HEK293 (cell line): ENCODE results near the gene SEMA4D.
"Not testable (repeated sequence)": the region's sequence is repeated elsewhere in the genome, so short reads cannot be mapped to it uniquely, and the experiment has no call there.

ENCODE experiments used
- CTCF ChIA-PET: fragments of 350-600 bp; formaldehyde crosslinking; extraction: SDS; loops from one replicate; lab custom pipeline; 2021; ENCODE audit warnings: antibody characterized with exemption; lab: Yijun Ruan, JAX
- POLR2A ChIA-PET: fragments of 300-600 bp; formaldehyde crosslinking; extraction: SDS; loops from one replicate; lab custom pipeline; 2020; ENCODE audit warnings: antibody characterized with exemption, inconsistent platforms; lab: Yijun Ruan, JAX
- H3K27ac ChIP-seq: fragments of 200-500 bp; sonication (Bioruptor generic); 2 replicates; pipeline ENCODE4 v1.5.1; 2014; ENCODE audit warnings: low read depth, low read length, control low read depth, inconsistent platforms; ENCODE audit errors: extremely low read depth
- H3K36me3 ChIP-seq, 2 experiments: fragments of 200-500 bp in 1 of 2; sonication (Bioruptor generic) in 1 of 2; 1 replicate in 1 of 2; 2 replicates in 1 of 2; pipeline ENCODE4 v1.5.1; 2014 to 2017; ENCODE audit warnings: inconsistent platforms in 2 of 2, low read length in 2 of 2; ENCODE audit not compliant: control insufficient read depth in 2 of 2, insufficient read depth in 1 of 2
- H3K4me1 ChIP-seq: fragments of 200-500 bp; sonication (Bioruptor generic); 2 replicates; pipeline ENCODE4 v1.5.1; 2014; ENCODE audit warnings: mild to moderate bottlenecking, low read length, inconsistent platforms; ENCODE audit not compliant: control insufficient read depth, insufficient read depth
- H3K4me3 ChIP-seq: 2 replicates; pipeline ENCODE4 v1.5.1; 2011; ENCODE audit warnings: low read depth, mild to moderate bottlenecking, control low read depth, low read length, moderate library complexity
- H3K9me3 ChIP-seq: fragments of 200-500 bp; sonication (Bioruptor generic); 2 replicates; pipeline ENCODE4 v1.5.1; 2014; ENCODE audit warnings: low read depth, low read length, inconsistent platforms; ENCODE audit not compliant: control insufficient read depth, insufficient read depth
- GLI4 ChIP-seq: fragments of 450-650 bp; formaldehyde crosslinking; IDR thresholded peaks from 2 replicates; pipeline ENCODE4 v1.5.1; 2016; ENCODE audit warnings: missing biosample characterization, missing genetic modification characterization
- HOXA7 ChIP-seq: sonication (generic); formaldehyde crosslinking; IDR thresholded peaks from 2 replicates; pipeline ENCODE4 v1.8.1; 2022; ENCODE audit warnings: missing genetic modification reagents, borderline replicate concordance
- KLF1 ChIP-seq: fragments of 450-650 bp; formaldehyde crosslinking; IDR thresholded peaks from 2 replicates; pipeline ENCODE4 v1.5.1; 2016; ENCODE audit warnings: missing biosample characterization, missing genetic modification characterization
- KLF8 ChIP-seq: fragments of 450-650 bp; formaldehyde crosslinking; IDR thresholded peaks from 2 replicates; pipeline ENCODE4 v1.5.1; 2016; ENCODE audit warnings: missing biosample characterization, missing genetic modification characterization
- KLF9 ChIP-seq: fragments of 450-650 bp; formaldehyde crosslinking; IDR thresholded peaks from 2 replicates; pipeline ENCODE4 v1.5.1; 2016; ENCODE audit warnings: missing biosample characterization, missing genetic modification characterization, low read depth
- YY2 ChIP-seq: fragments of 450-650 bp; formaldehyde crosslinking; IDR thresholded peaks from 2 replicates; pipeline ENCODE4 v1.5.1; 2016; ENCODE audit warnings: missing biosample characterization, missing genetic modification characterization
- ZBTB26 ChIP-seq: fragments of 450-650 bp; formaldehyde crosslinking; optimal IDR thresholded peaks from 2 replicates; pipeline ENCODE3; 2016; ENCODE audit warnings: missing biosample characterization, mild to moderate bottlenecking, missing genetic modification characterization
- ZNF132 ChIP-seq: fragments of 450-650 bp; formaldehyde crosslinking; IDR thresholded peaks from 2 replicates; pipeline ENCODE4 v1.5.1; 2017; ENCODE audit warnings: missing biosample characterization, missing genetic modification characterization, borderline replicate concordance
- ZNF148 ChIP-seq: fragments of 450-650 bp; formaldehyde crosslinking; IDR thresholded peaks from 2 replicates; pipeline ENCODE4 v1.5.0; 2017; ENCODE audit warnings: missing biosample characterization, missing genetic modification characterization, borderline replicate concordance
- ZNF16 ChIP-seq: fragments of 450-650 bp; formaldehyde crosslinking; IDR thresholded peaks from 2 replicates; pipeline ENCODE4 v1.5.1; 2016; ENCODE audit warnings: low read depth, missing biosample characterization, missing genetic modification characterization
- ZNF19 ChIP-seq: fragments of 450-650 bp; formaldehyde crosslinking; IDR thresholded peaks from 2 replicates; pipeline ENCODE4; 2016; ENCODE audit warnings: missing biosample characterization, missing genetic modification characterization, low read depth
- ZNF202 ChIP-seq: fragments of 450-650 bp; formaldehyde crosslinking; IDR thresholded peaks from 2 replicates; pipeline ENCODE4 v1.5.1; 2016; ENCODE audit warnings: missing biosample characterization, missing genetic modification characterization, borderline replicate concordance
- ZNF223 ChIP-seq: fragments of 450-650 bp; formaldehyde crosslinking; IDR thresholded peaks from 2 replicates; pipeline ENCODE4 v1.5.1; 2016; ENCODE audit warnings: missing biosample characterization, missing genetic modification characterization
- ZNF239 ChIP-seq: fragments of 450-650 bp; formaldehyde crosslinking; IDR thresholded peaks from 2 replicates; pipeline ENCODE4 v1.5.1; 2016; ENCODE audit warnings: missing biosample characterization, missing genetic modification characterization
- ZNF37A ChIP-seq: fragments of 450-650 bp; IDR thresholded peaks from 2 replicates; pipeline ENCODE4 v1.5.1; 2018; ENCODE audit warnings: missing biosample characterization, missing genetic modification characterization
- ZNF416 ChIP-seq: fragments of 450-650 bp; formaldehyde crosslinking; IDR thresholded peaks from 2 replicates; pipeline ENCODE4 v1.5.1; 2016; ENCODE audit warnings: missing biosample characterization, missing genetic modification characterization
- ZNF530 ChIP-seq: fragments of 450-650 bp; formaldehyde crosslinking; IDR thresholded peaks from 2 replicates; pipeline ENCODE4 v1.5.1; 2016; ENCODE audit warnings: low read depth, missing biosample characterization, missing genetic modification characterization
- ZNF548 ChIP-seq: fragments of 450-650 bp; formaldehyde crosslinking; IDR thresholded peaks from 2 replicates; pipeline ENCODE4 v1.5.1; 2016; ENCODE audit warnings: missing biosample characterization, missing genetic modification characterization
- ZNF555 ChIP-seq: fragments of 450-650 bp; formaldehyde crosslinking; conservative IDR thresholded peaks from 2 replicates; pipeline ENCODE4 v1.5.1; 2017; ENCODE audit warnings: missing biosample characterization, mild to moderate bottlenecking, missing genetic modification characterization, inconsistent platforms
- ZNF558 ChIP-seq: fragments of 450-650 bp; formaldehyde crosslinking; IDR thresholded peaks from 2 replicates; pipeline ENCODE4 v1.5.1; 2016; ENCODE audit warnings: missing biosample characterization, missing genetic modification characterization
- ZNF596 ChIP-seq: fragments of 450-650 bp; IDR thresholded peaks from 2 replicates; pipeline ENCODE4 v1.5.0; 2018; ENCODE audit warnings: missing biosample characterization, mild to moderate bottlenecking, missing genetic modification characterization, moderate library complexity
- ZNF600 ChIP-seq: fragments of 450-650 bp; formaldehyde crosslinking; IDR thresholded peaks from 2 replicates; pipeline ENCODE4 v1.5.1; 2016; ENCODE audit warnings: missing biosample characterization, missing genetic modification characterization
- ZNF776 ChIP-seq: fragments of 450-650 bp; formaldehyde crosslinking; IDR thresholded peaks from 2 replicates; pipeline ENCODE4 v1.5.0; 2017; ENCODE audit warnings: missing biosample characterization, missing genetic modification characterization, borderline replicate concordance
- ZNF843 ChIP-seq: fragments of 450-650 bp; formaldehyde crosslinking; IDR thresholded peaks from 2 replicates; pipeline ENCODE4 v1.5.1; 2016; ENCODE audit warnings: missing biosample characterization, missing genetic modification characterization
- TF ChIP-seq, protein P1 (sequence below): fragments of 450-650 bp; formaldehyde crosslinking; IDR thresholded peaks from 2 replicates; pipeline ENCODE4; 2016; ENCODE audit warnings: missing biosample characterization, missing genetic modification characterization

The SEMA4D gene

GRCh38 chr9:89372230-89372816, 125.6 kb downstream of the SEMA4D start:
- ChIA-PET CTCF (no interaction called here), POLR2A (no interaction called here)
- H3K9me3 ChIP-seq = no peaks in the 10 kb centered on the region
- no peaks in the 10 kb centered on the region for H3K4me1 ChIP-seq
- H3K4me3 ChIP-seq = no peak overlapping the region
- TF ChIP-seq ZNF548 (tag by site-specific recombination) (no peak), GLI4 (tag by site-specific recombination) (no peak), ZNF530 (tag by site-specific recombination) (no peak), ZNF223 (tag by site-specific recombination) (no peak), ZNF776 (tag by site-specific recombination) (no peak), ZNF37A (tag by site-specific recombination) (no peak), ZNF843 (tag by site-specific recombination) (no peak), ZNF596 (tag by site-specific recombination) (no peak), ZNF19 (no peak), YY2 (tag by site-specific recombination) (no peak), ZNF555 (no peak), KLF9 (tag by site-specific recombination) (peak; percentile 87), ZNF239 (no peak), KLF1 (tag by site-specific recombination) (peak; percentile 99), ZNF16 (tag by site-specific recombination) (no peak), ZNF416 (tag by site-specific recombination) (no peak), ZNF132 (tag by site-specific recombination) (no peak), ZNF600 (peak; percentile 80), ZBTB26 (tag by site-specific recombination) (no peak), ZNF558 (tag by site-specific recombination) (no peak), HOXA7 (CRISPR knock-in tag) (no peak), KLF8 (tag by site-specific recombination) (peak; percentile 98), ZNF202 (no peak), ZNF148 (no peak)
- TF ChIP-seq, protein P1, sequence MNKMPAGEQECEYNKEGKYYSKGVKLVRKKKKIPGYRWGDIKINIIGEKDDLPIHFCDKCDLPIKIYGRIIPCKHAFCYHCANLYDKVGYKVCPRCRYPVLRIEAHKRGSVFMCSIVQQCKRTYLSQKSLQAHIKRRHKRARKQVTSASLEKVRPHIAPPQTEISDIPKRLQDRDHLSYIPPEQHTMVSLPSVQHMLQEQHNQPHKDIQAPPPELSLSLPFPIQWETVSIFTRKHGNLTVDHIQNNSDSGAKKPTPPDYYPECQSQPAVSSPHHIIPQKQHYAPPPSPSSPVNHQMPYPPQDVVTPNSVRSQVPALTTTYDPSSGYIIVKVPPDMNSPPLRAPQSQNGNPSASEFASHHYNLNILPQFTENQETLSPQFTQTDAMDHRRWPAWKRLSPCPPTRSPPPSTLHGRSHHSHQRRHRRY (tag by site-specific recombination) = no peak
- peaks cover 0 to 2% of the 10 kb centered on the region in 2 experiments; a peak in 2 of 3 replicates for H3K36me3 ChIP-seq
- no peak overlapping the region for H3K27ac ChIP-seq

GRCh38 chr9:89371791-89372190, 126.1 kb downstream of the SEMA4D start:
- H3K4me3 ChIP-seq, H3K4me1 ChIP-seq, H3K9me3 ChIP-seq, CTCF ChIA-PET, H3K36me3 ChIP-seq, H3K27ac ChIP-seq, POLR2A ChIA-PET: not testable (repeated sequence)
